Measurements from ENCODE around the gene WFDC1. TPM values are rescaled to one million over a fixed set of nuclear protein-coding genes. Genes with fewer than 3 reads are reported as not detected.

Gene WFDC1
- total and polyA plus RNA-seq, 8 donors: 0.09 to 2.6 (median 0.39) TPM; not detected in 2

- ATAC-seq: no peak
- Histone ChIP-seq H3K27ac (no peak overlapping the region), H3K27me3 (peaks cover 0 to under 1% (median 0%) of the 10 kb centered on the region in 4 donors), H3K4me1 (no peaks in the 10 kb centered on the region), H3K4me3 (no peak overlapping the region), H3K36me3 (no peaks in the 10 kb centered on the region), H3K9me3 (no peaks in the 10 kb centered on the region)
- TF ChIP-seq, protein P1, sequence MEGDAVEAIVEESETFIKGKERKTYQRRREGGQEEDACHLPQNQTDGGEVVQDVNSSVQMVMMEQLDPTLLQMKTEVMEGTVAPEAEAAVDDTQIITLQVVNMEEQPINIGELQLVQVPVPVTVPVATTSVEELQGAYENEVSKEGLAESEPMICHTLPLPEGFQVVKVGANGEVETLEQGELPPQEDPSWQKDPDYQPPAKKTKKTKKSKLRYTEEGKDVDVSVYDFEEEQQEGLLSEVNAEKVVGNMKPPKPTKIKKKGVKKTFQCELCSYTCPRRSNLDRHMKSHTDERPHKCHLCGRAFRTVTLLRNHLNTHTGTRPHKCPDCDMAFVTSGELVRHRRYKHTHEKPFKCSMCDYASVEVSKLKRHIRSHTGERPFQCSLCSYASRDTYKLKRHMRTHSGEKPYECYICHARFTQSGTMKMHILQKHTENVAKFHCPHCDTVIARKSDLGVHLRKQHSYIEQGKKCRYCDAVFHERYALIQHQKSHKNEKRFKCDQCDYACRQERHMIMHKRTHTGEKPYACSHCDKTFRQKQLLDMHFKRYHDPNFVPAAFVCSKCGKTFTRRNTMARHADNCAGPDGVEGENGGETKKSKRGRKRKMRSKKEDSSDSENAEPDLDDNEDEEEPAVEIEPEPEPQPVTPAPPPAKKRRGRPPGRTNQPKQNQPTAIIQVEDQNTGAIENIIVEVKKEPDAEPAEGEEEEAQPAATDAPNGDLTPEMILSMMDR (IDR thresholded peaks at IDR 0.05): no peak
- no peak for FAIRE-seq
- intact Hi-C loops (cut with DNase I): loop anchor here in 1 of 3 donors (10.0 kb wide), 1 partner anchor 196 kb away; no protein-coding TSS in a partner anchor
- no peak for DNase-seq
- 51 to 57% methylated on average over 8 of the region's 8 CpGs for WGBS, 2 donors
Observed at GRCh38 chr16:84288902-84289301, 5.8 kb upstream of the WFDC1 start.

GRCh38 chr16:84291226-84291625 lies 3.5 kb upstream of the WFDC1 start:
- 36 to 41% methylated on average over 11 of the region's 11 CpGs for WGBS, 2 donors
- Histone ChIP-seq H3K9me3 (no peaks in the 10 kb centered on the region), H3K4me1 (no peaks in the 10 kb centered on the region), H3K36me3 (no peaks in the 10 kb centered on the region), H3K27ac (no peak overlapping the region), H3K27me3 (peaks cover 0 to 4% (median 0%) of the 10 kb centered on the region in 4 donors), H3K4me3 (no peak overlapping the region)
- TF ChIP-seq, protein P1 (IDR thresholded peaks at IDR 0.05): no peak
- intact Hi-C loops (cut with DNase I): no loop called here
- DNase-seq: no peak
- no peak for ATAC-seq
- FAIRE-seq: no peak

GRCh38 chr16:84292011-84292410 lies 2.7 kb upstream of the WFDC1 start:
- H3K9me3 ChIP-seq: no peaks in the 10 kb centered on the region
- DNase-seq: no peak
- ATAC-seq: no peak
- no peak overlapping the region for H3K27ac ChIP-seq
- H3K36me3 ChIP-seq: no peaks in the 10 kb centered on the region
- intact Hi-C loops (cut with DNase I): no loop called here
- FAIRE-seq: no peak
- TF ChIP-seq, protein P1 (IDR thresholded peaks at IDR 0.05): no peak
- WGBS, 2 donors: 53 to 58% methylated on average over 10 of the region's 10 CpGs
- peaks cover 0 to 4% (median 0%) of the 10 kb centered on the region in 4 donors for H3K27me3 ChIP-seq
- H3K4me1 ChIP-seq: no peaks in the 10 kb centered on the region
- no peak overlapping the region for H3K4me3 ChIP-seq

DNA sequence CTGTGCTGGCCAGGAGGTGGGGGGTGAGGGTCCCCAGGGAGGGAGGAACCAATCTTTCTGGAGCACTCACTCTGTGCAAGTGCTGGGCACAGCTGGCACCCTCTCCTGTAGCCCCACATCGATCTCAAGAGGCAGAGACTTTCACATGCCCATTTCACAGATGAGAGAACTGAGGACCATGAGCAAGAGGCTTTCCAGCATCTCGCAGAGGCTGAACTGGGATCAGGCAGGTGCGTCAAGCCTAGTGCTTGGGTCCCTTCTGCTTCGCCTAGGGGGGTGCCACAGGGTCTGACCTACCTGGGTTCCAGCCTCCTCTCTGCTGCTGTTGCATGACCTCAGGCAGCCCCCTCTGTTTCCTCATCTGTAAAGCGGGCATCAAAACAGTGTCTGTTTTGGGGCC lies 1.3 kb upstream of the WFDC1 start:
- no peak for DNase-seq
- TF ChIP-seq, protein P1 (IDR thresholded peaks at IDR 0.05): no peak
- Histone ChIP-seq H3K27me3 (peaks cover 0 to 4% (median 0%) of the 10 kb centered on the region in 4 donors), H3K36me3 (no peaks in the 10 kb centered on the region), H3K27ac (no peak overlapping the region), H3K4me3 (no peak overlapping the region), H3K4me1 (no peaks in the 10 kb centered on the region), H3K9me3 (no peaks in the 10 kb centered on the region)
- FAIRE-seq: no peak
- intact Hi-C loops (cut with DNase I): no loop called here
- ATAC-seq: no peak
- WGBS, 2 donors: 65 to 92% methylated on average over 5 of the region's 5 CpGs

DNA sequence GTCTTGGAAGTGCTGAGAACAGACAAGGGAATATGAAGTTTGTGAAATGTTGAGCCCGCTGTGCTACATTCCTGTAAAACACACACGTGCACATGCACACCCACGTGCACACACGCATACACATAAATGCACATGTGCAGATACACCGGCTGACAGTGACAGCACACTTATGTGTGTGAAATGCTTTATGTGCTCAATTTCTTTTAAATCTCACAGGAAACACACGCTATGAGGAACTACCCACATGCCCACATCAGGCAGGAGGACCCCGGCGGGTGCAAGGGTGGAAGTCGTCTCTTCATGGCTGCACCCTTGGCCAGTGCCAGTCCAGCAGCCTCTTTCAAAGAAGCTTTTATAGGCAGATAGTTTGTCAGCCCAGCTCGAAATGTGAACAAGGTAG lies 561 bp upstream of the WFDC1 start:
- Histone ChIP-seq H3K9me3 (no peaks in the 10 kb centered on the region), H3K27me3 (peaks cover 0 to 4% (median 0%) of the 10 kb centered on the region in 4 donors), H3K27ac (no peak overlapping the region), H3K4me1 (no peaks in the 10 kb centered on the region), H3K4me3 (no peak overlapping the region), H3K36me3 (no peaks in the 10 kb centered on the region)
- intact Hi-C loops (cut with DNase I): no loop called here
- DNase-seq (no peak), ATAC-seq (no peak), FAIRE-seq (no peak)
- TF ChIP-seq, protein P1 (IDR thresholded peaks at IDR 0.05): no peak
- WGBS, 2 donors: 43% methylated on average over 10 of the region's 10 CpGs
